Smooth muscle cell of the brain vasculature (primary cell): ENCODE results near the gene COL4A1.

ENCODE experiments used
- DNase-seq: peaks from one replicate; pipeline ENCODE4 v3.0.0-alpha.2; 2012; ENCODE audit warnings: low read depth, low spot score

Gene COL4A1

GRCh38 chr13:110166598-110166997 lies 140.4 kb downstream of the COL4A1 start:
- DNase-seq, result no peak

DNA sequence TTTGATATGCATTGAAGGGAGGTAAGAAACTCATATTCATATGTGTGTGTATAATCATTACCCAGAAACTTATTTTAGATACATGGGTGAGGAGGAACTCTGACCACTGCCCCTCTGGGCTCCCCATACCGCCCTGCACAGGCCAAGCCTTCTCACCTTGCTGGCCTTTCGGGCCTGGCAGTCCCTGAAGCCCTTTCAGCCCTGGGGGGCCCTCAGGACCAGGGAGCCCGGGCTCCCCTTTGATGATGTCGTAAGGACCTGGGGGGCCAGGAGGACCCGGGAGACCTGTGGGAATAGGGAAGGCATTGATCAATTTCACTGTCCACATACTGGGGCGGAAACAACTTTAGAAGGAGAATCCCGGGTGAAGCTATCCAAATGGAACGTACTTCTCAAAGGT lies 142.3 kb downstream of the COL4A1 start:
- no peak for DNase-seq

DNA sequence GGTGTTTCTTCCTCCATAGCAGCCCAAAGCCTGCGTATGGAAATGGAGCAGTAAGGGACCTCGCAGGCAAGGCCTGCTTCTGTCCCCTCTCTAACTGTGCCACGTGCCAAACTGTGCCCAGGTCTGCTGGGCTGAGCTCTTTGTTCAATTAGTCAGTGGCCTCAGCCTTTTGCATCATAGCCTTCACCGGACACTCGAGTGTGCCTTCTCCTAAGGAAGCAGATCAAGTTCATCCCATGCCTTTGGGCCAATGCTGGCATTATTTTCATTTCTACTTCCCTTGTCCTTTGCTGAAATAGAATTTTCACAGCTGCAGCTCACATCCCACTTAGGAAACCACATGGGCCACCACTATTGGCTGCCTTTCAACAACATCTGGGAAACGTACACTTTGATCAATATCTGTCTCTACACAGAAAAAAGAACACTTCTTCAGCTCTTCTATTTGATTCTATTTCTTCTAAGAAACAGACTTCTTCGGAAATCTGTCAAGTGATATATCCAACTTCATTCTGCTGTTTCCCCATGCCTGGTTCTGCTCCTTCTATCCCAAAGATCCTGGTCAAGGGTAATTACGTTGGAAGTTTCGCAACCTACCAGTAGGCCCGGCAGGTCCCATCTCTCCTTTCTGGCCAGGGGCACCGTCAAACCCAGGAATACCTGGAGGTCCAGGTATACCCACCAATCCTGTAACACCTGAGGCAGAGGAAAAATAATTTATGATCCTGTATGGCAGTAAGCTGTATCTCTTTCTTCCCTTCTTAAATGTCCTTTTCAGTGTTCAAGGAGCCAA lies 143.9 kb downstream of the COL4A1 start:
- no peak for DNase-seq

GRCh38 chr13:110162053-110162452 lies 144.9 kb downstream of the COL4A1 start:
- DNase-seq, result no peak

DNA sequence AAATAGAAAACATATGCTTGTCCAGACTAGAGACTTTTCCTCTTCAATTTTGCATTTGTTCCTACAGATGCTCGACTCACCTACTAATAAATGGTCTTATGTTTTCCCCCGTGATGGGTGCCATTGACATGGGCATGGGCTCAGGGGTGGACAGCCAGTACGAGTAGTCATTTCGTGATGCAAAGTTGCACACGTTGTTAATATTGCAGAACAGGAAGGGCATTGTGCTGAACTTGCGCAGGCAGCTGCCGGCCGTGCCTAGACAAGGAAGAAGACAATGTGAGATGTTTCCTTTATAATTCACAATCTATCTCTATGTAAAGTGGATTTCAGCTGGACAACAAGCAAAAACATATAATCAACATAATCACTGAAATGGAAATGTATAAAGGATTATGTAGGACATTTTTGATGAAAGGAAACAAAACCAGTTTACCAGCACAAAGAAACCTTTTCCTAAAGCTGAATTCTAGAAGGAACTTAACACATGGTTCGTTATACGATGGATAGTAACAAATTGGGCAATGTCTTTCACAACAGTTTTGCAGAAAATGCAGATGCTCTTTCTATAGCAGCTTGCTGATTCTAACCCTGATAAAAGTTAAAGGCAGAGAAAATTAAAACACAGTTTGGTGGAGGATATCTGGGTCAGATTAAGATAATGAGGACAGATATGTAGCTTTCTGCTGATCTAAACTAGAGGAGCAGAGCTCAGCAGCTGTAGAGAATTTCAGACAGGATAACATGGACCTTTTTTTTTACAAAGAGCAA lies 145.7 kb downstream of the COL4A1 start:
- no peak for DNase-seq

GRCh38 chr13:110158226-110158625 lies 148.7 kb downstream of the COL4A1 start:
- DNase-seq, result no peak

- DNase-seq, result no peak
Measured at GRCh38 chr13:110157718-110158117, 149.2 kb downstream of the COL4A1 start.

DNA sequence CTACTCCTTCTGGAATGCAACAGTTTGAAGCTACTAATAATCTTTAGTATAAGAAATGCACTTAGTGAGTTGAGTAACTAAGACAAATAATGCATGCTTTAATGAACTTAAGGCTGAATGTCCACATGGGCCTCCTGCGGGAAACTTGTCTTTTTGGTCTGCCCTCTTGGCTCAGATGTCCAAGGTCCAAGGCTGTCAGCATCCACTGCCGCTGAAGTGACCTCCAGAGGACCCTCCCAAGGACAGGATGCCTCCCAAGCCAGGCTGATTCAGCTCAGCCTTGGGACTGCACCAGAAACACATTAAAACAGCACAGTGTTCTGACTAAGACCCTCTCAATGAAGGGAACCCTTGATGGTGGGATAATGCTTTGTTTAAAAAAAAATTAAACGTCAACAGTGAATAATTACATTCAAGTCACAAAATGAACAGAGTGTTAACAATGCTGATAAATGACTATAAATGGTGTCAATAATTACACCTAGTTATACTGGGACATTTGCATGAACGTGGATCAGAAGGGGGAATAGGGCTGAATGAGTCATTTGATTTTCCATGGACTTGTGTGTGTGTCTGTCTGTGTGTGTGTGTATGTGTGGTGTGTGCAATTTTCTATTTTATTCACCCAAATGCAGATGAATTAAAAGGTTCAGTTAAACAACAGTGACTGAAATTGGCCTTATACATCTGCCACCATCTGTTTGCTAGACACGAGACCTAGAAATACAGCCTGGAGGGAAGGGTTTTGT lies 150.5 kb downstream of the COL4A1 start:
- no peak for DNase-seq

DNA sequence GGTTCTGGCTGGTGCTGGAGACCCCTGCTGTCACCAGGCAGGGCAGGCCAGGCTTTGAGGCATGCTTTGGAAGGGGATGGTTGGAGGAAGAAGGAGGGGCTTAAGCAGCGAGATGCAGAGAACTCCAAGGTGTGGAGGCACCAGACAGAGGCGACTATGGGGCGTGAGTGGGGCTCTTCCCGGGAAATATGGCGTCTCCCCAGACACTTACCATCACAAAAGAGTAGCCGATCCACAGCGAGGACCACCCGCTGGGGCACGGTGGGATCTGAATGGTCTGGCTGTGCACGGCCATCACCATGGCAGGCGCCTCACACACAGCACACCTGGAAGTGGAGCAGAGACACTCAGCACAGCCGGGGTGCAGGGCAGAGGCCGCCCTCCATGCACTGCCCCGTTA lies 151.9 kb downstream of the COL4A1 start:
- DNase-seq, result no peak

DNA sequence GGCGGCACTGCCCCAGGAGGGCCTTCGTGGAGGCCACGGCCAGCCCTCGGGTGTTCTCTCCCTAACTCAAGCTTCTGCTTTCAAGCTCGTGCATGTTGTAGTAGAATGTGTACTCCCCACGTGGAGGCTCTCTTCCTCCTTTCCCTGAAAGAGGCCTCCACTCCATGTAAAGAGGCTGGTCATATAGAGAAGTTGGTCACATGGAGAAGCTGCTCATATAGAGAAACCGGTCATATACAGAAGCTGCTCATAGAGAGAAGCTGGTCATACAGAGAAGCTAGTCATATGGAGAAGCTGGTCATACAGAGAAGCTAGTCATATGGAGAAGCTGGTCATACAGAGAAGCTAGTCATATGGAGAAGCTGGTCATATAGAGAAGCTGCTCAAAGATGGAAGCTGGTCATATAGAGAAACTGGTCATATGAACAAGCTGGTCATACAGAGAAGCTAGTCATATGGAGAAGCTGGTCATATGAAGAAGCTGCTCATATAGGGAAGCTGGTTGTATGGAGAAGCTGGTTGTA lies 152.5 kb downstream of the COL4A1 start:
- DNase-seq, result no peak

DNA sequence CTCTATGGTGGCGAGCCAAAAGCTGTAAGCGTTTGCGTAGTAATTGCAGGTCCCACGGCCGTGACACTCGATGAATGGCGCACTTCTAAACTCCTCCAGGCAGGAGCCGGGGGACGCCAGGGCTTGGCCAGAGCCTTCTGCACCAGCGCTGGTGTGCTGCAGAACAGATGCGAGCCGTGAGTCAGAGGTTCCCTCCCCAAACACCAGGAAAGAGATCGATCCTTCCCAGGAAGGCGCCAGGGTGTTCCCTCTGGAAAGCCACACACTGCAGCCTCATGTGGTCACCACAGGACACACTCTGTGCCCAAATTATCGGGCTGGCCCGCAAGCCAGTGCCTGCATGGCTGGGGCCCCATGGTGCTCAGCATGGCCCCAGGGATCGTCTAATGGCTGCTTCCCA lies 154.6 kb downstream of the COL4A1 start:
- no peak for DNase-seq

- DNase-seq, result no peak
Measured at GRCh38 chr13:110151462-110151861, 155.5 kb downstream of the COL4A1 start.

- no peak for DNase-seq
Measured at GRCh38 chr13:110150384-110151101, 156.4 kb downstream of the COL4A1 start.

- DNase-seq, result no peak
Measured at GRCh38 chr13:110149036-110149435, 157.9 kb downstream of the COL4A1 start.

DNA sequence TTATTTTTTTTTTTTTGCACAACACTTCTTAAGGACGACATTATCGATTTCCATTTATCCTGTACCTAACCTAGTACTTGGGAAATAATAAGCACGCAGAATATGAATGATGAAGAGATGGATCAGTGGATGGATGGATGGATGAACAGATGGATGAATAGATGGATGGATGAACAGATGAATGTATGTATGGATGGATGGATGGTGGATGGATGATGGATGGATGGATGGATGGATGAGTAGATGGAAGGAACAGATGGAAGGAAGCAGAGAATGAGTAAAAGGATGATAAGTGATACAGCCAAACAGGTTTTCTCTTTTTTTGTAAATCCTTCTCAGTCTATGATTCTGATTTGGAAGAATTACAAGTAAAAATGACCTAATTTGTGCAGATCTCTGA lies 166.9 kb downstream of the COL4A1 start:
- DNase-seq, result no peak

GRCh38 chr13:110138700-110139036 lies 168.3 kb downstream of the COL4A1 start:
- no peak for DNase-seq

- no peak for DNase-seq
Measured at GRCh38 chr13:110138010-110138699, 168.8 kb downstream of the COL4A1 start.

- no peak for DNase-seq
Measured at GRCh38 chr13:110137680-110138009, 169.3 kb downstream of the COL4A1 start.

DNA sequence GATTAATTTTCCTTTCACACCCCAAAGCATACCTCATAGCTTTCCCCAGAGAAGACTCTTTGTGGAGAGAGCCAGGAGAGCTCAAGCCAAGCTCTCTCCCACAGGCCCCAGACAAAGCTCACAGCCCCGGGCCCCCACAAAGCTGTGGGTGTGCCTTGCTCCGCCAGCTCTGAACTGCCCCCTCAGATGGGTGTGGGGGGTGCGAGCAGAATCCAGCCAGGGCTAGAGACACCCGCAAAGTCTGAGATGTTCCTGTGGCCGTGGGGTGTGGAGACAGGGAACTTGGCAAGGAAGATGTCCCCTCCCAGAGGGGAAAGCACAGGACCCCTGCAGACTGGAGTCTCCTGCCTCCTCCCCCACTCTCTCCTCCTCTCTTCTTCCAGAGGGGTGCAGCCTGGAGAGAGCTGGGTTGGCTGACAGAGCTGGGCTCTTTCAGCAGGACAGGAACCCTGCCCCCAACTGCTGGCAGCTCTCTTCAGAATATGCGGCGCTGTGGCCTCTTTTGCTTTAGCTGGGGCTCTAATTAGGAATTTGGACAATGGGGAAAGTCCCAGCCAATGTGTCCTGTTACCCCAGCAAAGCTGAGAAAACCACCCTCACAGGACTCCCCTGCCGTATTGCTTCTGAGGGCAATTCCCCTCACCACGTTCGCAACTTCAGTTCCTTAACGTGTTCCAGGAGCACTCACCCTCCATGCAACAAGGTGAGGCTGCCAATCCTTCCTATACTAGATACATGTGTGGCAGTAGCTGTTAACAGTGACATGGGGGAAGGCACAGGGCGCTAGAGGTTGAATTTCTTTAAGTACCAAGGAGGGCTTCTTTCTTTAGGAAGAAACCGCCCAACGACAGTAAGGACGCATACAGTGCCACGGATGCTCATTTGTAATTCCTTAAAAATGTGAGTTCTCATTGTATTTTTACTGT lies 170.0 kb downstream of the COL4A1 start:
- no peak for DNase-seq

DNA sequence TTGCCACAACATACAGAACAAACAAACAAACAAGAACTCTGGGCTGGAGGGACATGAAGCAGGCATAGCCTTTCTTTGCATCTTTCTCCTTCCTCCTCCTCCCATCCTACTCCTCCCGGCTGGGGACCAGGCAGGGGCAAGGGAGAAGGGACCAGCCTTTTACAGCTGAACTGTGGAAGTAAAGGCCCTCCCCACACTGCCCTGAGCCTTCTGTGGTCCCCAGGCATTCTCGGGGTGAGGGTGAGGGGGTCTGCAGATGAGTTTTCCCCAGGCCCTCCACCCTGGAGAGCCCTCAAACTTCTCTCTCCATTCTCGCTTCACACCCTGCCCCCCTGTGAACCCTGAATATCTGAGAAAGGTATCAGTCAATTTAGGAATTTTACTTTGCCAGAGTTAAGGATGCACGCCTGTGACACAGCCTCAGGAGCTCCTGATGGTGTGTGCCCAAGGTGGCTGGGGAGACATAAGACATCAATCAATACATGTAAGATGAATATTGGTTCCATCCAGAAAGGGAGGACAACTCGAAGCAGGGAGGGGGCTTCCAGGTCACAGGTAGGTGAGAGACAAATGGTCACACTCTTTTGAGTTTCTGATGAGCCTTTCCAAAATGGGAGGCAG lies 170.9 kb downstream of the COL4A1 start:
- DNase-seq, result no peak
